K562 (cell line): ENCODE data around the gene UBR1. TPM values are rescaled to one million over a fixed set of nuclear protein-coding genes. Genes with fewer than 3 reads are reported as not detected.
A peak's percentile ranks its signal among the peaks of the same experiment; 100 is the strongest.

Experiments used
- CBFB ChIP-seq: sonication (generic); formaldehyde crosslinking; IDR thresholded peaks from 2 replicates; pipeline ENCODE4 v1.4.0; 2020; ENCODE audit warnings: mild to moderate bottlenecking, missing genetic modification reagents
- CCAR2 ChIP-seq: fragments of 200-400 bp; formaldehyde crosslinking; IDR thresholded peaks from 2 replicates; pipeline ENCODE4 v1.6.1; 2017; ENCODE audit warnings: mild to moderate bottlenecking, low read depth, low read length
- CHD2 ChIP-seq: IDR thresholded peaks from 2 replicates; pipeline ENCODE4 v1.6.1; 2011; ENCODE audit warnings: low read depth, low read length
- CHD4 ChIP-seq: fragments of 200-600 bp; sonication (generic); IDR thresholded peaks from 3 replicates; pipeline ENCODE4 v1.6.1; 2012; ENCODE audit warnings: low read depth, mild to moderate bottlenecking, mixed read lengths, low read length, inconsistent platforms; ENCODE audit not compliant: insufficient read depth, insufficient replicate concordance, poor library complexity, severe bottlenecking
- EZH2 ChIP-seq: IDR thresholded peaks from 2 replicates; pipeline ENCODE4 v1.6.1; 2012; ENCODE audit warnings: low read depth, mild to moderate bottlenecking, inconsistent platforms, low read length, borderline replicate concordance
- GTF2F1 ChIP-seq: IDR thresholded peaks from 2 replicates; pipeline ENCODE4 v1.6.1; 2011; ENCODE audit warnings: low read depth, low read length, improper control_type of control experiment
- MYNN ChIP-seq, 2 experiments: sonication (generic); formaldehyde crosslinking in 1 of 2; IDR thresholded peaks; 2 replicates each; pipeline versions ENCODE4 v1.5.0 to v1.6.1; 2016 to 2020; ENCODE audit warnings: antibody characterized with exemption in 1 of 2, missing genetic modification reagents in 1 of 2
- NCOR1 ChIP-seq: fragments of 450-650 bp; IDR thresholded peaks from 2 replicates; pipeline ENCODE4 v1.6.1; 2016; ENCODE audit warnings: mild to moderate bottlenecking, moderate library complexity
- NFXL1 ChIP-seq: fragments of 450-650 bp; formaldehyde crosslinking; IDR thresholded peaks from 2 replicates; pipeline ENCODE4 v1.4.0; 2021; ENCODE audit warnings: mild to moderate bottlenecking
- NR3C1 ChIP-seq: sonication (generic); formaldehyde crosslinking; IDR thresholded peaks from 2 replicates; pipeline ENCODE4 v1.8.1; 2022; ENCODE audit warnings: missing genetic modification reagents
- PHB2 ChIP-seq: fragments of 450-650 bp; IDR thresholded peaks from 2 replicates; pipeline ENCODE4 v1.6.1; 2017; ENCODE audit warnings: low read depth
- RHOXF2B ChIP-seq: fragments of 250-450 bp; sonication (Bioruptor Pico); conservative IDR thresholded peaks from 2 replicates; pipeline ENCODE4 v1.5.1; 2021
- SMARCA5 ChIP-seq: fragments of 450-650 bp; IDR thresholded peaks from 2 replicates; pipeline ENCODE4 v1.6.1; 2016
- TEAD4 ChIP-seq, 2 experiments: sonication (generic) in 1 of 2; formaldehyde crosslinking in 1 of 2; IDR thresholded peaks; 2 replicates each; pipeline versions ENCODE4 v1.6.1 to v1.8.0; 2012 to 2022; ENCODE audit warnings: borderline replicate concordance in 1 of 2, inconsistent platforms in 1 of 2, low read length in 1 of 2, mild to moderate bottlenecking in 1 of 2, missing genetic modification reagents in 1 of 2
- TRIM28 ChIP-seq: fragments of 450-650 bp; IDR thresholded peaks from 2 replicates; pipeline ENCODE4 v1.6.1; 2017
- ZBTB8A ChIP-seq: fragments of 450-650 bp; IDR thresholded peaks from 2 replicates; pipeline ENCODE4 v1.6.1; 2018; ENCODE audit warnings: mild to moderate bottlenecking, moderate library complexity; ENCODE audit not compliant: partially characterized antibody
- ZFX ChIP-seq: sonication (generic); formaldehyde crosslinking; IDR thresholded peaks from 2 replicates; pipeline ENCODE4 v1.8.0; 2022; ENCODE audit warnings: mild to moderate bottlenecking, missing genetic modification reagents, moderate library complexity
- ZNF3 ChIP-seq: fragments of 250-450 bp; sonication (Bioruptor Pico); IDR thresholded peaks from 2 replicates; pipeline ENCODE4 v1.5.0; 2021; ENCODE audit warnings: mild to moderate bottlenecking, moderate library complexity
- ZNF354B ChIP-seq: fragments of 250-450 bp; sonication (Bioruptor Pico); IDR thresholded peaks from 2 replicates; pipeline ENCODE4 v1.4.0; 2020
- ZNF444 ChIP-seq: fragments of 250-450 bp; sonication (Bioruptor Pico); IDR thresholded peaks from 2 replicates; pipeline ENCODE4 v1.4.0; 2020; ENCODE audit warnings: mild to moderate bottlenecking, moderate library complexity
- ZNF75A ChIP-seq: fragments of 450-650 bp; formaldehyde crosslinking; IDR thresholded peaks from 2 replicates; pipeline ENCODE4 v1.4.0; 2020; ENCODE audit warnings: mild to moderate bottlenecking
- ZNF780A ChIP-seq: fragments of 250-450 bp; sonication (Bioruptor Pico); IDR thresholded peaks from 2 replicates; pipeline ENCODE4 v1.5.0; 2021; ENCODE audit warnings: mild to moderate bottlenecking
- polyA plus RNA-seq, 8 experiments: library from polyadenylated mRNA; depleted of rRNA in 4 of 8; stranded (reverse) in 5 of 8; unstranded in 3 of 8; fragments of >200 nt; fragmentation: Nextera tagmentation in 2 of 8; fragmentation: Illumina TruSeq in 1 of 8; extraction: Ambion mirVana in 2 of 8; extraction: Trizol in 1 of 8; gene quantifications; 2 replicates each; pipeline versions ENCODE4 v1.2.1 to v1.2.3, GENCODE V29; 2011 to 2014; ENCODE audit warnings: inconsistent platforms in 1 of 8, missing spikeins in 1 of 8
- total RNA-seq, 7 experiments: library from RNA; depleted of rRNA in 6 of 7; stranded (reverse); fragments of >200 nt in 6 of 7; fragmentation: Illumina TruSeq in 2 of 7; extraction: Trizol in 2 of 7; gene quantifications; 2 replicates each; pipeline versions ENCODE4 v1.2.1 to v1.2.3, GENCODE V29; 2011 to 2021; ENCODE audit warnings: low replicate concordance in 1 of 7
- TF ChIP-seq, protein P1 (sequence below): fragments of 250-450 bp; sonication (Bioruptor Pico); IDR thresholded peaks from 2 replicates; pipeline ENCODE4 v1.8.0; 2021; ENCODE audit warnings: moderate library complexity, mild to moderate bottlenecking, inconsistent platforms
- TF ChIP-seq, protein P2 (sequence below): fragments of 450-650 bp; IDR thresholded peaks from 2 replicates; pipeline ENCODE4 v1.6.1; 2017; ENCODE audit warnings: antibody characterized with exemption
- TF ChIP-seq, protein P3 (sequence below), 2 experiments: fragments of 450-650 bp in 1 of 2; sonication (generic) in 1 of 2; formaldehyde crosslinking in 1 of 2; IDR thresholded peaks in 1 of 2; conservative IDR thresholded peaks in 1 of 2; 2 replicates each; pipeline versions ENCODE4 v1.6.1 to v1.8.1; 2016 to 2023; ENCODE audit warnings: mild to moderate bottlenecking in 2 of 2, moderate library complexity in 2 of 2, inconsistent platforms in 1 of 2, missing genetic modification reagents in 1 of 2
- TF ChIP-seq, protein P4 (sequence below): fragments of 450-650 bp; formaldehyde crosslinking; IDR thresholded peaks from 2 replicates; pipeline ENCODE4 v1.4.0; 2022; ENCODE audit warnings: missing genetic modification characterization

UBR1 gene
- total and polyA plus RNA-seq, 9 of the 15 experiments (the other 6 are each of a cell fraction or from before 2014, with no cell fraction given), result 5.8 to 30.7 (median 15.3) TPM

DNA sequence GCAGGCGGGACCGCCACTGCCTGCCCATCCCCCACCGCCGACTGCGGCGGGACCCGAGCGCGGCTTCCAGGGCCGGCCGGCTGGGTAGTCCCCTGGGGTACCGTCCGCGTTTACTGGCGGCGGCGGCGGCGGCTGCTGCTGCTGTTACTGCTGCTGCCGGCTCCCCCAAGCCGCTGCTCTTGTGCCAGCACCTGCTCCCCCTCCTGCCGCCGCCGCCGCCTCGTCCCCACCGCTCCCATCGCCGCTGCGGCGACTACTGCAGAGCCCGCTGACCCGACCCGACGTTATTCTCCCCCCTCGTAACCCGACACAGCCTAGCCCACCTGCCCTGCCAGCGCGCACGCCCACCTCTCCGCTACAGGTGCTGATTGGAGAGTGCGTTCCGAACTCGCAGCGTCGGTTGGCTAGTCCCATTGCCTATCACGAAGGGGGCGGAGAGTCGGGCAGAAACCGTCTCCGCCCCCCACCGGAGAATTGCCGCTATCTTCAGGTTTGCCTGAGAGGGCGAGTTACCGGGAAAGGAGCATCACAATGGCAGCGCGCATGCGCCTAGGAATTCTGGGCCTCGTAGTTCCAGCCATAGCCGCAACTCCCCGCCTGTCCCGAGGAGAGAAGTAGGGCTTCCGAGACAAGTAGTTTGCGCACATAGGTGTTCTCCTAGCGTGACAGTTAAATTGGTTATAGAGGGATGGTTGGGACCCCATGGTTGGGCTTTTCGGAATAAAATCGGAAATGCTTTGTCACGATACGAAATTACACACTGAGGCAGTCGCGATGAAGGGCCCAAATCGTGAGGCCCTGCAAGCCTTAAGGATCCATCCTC, 185.1 kb downstream of the UBR1 start, which contains the start of gene TTBK2 (continued):
- TF ChIP-seq ZNF75A (no peak), CHD4 (no peak), ZNF354B (CRISPR knock-in tag) (no peak), NCOR1 (no peak), ZNF3 (no peak), CHD2 (peak; percentile 90), CBFB (CRISPR knock-in tag) (no peak), RHOXF2B (CRISPR knock-in tag) (0 out of 2 replicates have a peak, but pooled peaks have one; percentile 41), ZBTB8A (no peak), NR3C1 (no peak), TRIM28 (no peak), MYNN (IDR thresholded peaks at IDR 0.05) (no peak), MYNN (CRISPR knock-in tag; IDR thresholded peaks at IDR 0.05) (no peak), NFXL1 (CRISPR knock-in tag) (no peak), ZNF444 (no peak), ZNF780A (CRISPR knock-in tag) (no peak), EZH2 (no peak), ZFX (CRISPR knock-in tag) (peak; percentile 55), SMARCA5 (no peak), CCAR2 (no peak), PHB2 (no peak), GTF2F1 (no peak), TEAD4 (IDR thresholded peaks at IDR 0.05; ENCODE audit: low read length) (no peak), TEAD4 (CRISPR knock-in tag; IDR thresholded peaks at IDR 0.05; ENCODE audit: borderline replicate concordance) (no peak)
- TF ChIP-seq, protein P1, sequence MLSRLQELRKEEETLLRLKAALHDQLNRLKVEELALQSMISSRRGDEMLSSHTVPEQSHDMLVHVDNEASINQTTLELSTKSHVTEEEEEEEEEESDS (CRISPR knock-in tag), result no peak
- TF ChIP-seq, protein P2, sequence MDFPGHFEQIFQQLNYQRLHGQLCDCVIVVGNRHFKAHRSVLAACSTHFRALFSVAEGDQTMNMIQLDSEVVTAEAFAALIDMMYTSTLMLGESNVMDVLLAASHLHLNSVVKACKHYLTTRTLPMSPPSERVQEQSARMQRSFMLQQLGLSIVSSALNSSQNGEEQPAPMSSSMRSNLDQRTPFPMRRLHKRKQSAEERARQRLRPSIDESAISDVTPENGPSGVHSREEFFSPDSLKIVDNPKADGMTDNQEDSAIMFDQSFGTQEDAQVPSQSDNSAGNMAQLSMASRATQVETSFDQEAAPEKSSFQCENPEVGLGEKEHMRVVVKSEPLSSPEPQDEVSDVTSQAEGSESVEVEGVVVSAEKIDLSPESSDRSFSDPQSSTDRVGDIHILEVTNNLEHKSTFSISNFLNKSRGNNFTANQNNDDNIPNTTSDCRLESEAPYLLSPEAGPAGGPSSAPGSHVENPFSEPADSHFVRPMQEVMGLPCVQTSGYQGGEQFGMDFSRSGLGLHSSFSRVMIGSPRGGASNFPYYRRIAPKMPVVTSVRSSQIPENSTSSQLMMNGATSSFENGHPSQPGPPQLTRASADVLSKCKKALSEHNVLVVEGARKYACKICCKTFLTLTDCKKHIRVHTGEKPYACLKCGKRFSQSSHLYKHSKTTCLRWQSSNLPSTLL, result no peak
- TF ChIP-seq, protein P3, sequence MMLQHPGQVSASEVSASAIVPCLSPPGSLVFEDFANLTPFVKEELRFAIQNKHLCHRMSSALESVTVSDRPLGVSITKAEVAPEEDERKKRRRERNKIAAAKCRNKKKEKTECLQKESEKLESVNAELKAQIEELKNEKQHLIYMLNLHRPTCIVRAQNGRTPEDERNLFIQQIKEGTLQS (IDR thresholded peaks at IDR 0.05), result no peak
- TF ChIP-seq, protein P3 (CRISPR knock-in tag; conservative IDR thresholded peaks at IDR 0.05), result no peak
- TF ChIP-seq, protein P4, sequence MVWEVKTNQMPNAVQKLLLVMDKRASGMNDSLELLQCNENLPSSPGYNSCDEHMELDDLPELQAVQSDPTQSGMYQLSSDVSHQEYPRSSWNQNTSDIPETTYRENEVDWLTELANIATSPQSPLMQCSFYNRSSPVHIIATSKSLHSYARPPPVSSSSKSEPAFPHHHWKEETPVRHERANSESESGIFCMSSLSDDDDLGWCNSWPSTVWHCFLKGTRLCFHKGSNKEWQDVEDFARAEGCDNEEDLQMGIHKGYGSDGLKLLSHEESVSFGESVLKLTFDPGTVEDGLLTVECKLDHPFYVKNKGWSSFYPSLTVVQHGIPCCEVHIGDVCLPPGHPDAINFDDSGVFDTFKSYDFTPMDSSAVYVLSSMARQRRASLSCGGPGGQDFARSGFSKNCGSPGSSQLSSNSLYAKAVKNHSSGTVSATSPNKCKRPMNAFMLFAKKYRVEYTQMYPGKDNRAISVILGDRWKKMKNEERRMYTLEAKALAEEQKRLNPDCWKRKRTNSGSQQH (CRISPR knock-in tag), result 0 out of 2 replicates have a peak, but pooled peaks have one; percentile 66
